Activated T-cell treated with anti-CD3 and anti-CD28 coated beads for 1 hour (primary cell): ENCODE measurements around the gene NPAT.
A peak's percentile ranks its signal among the peaks of the same experiment; 100 is the strongest.

ENCODE experiments used
- DNase-seq: peaks from one replicate; pipeline ENCODE4 v3.0.0-alpha.2; 2020; ENCODE audit warnings: low read depth

The NPAT gene

DNA sequence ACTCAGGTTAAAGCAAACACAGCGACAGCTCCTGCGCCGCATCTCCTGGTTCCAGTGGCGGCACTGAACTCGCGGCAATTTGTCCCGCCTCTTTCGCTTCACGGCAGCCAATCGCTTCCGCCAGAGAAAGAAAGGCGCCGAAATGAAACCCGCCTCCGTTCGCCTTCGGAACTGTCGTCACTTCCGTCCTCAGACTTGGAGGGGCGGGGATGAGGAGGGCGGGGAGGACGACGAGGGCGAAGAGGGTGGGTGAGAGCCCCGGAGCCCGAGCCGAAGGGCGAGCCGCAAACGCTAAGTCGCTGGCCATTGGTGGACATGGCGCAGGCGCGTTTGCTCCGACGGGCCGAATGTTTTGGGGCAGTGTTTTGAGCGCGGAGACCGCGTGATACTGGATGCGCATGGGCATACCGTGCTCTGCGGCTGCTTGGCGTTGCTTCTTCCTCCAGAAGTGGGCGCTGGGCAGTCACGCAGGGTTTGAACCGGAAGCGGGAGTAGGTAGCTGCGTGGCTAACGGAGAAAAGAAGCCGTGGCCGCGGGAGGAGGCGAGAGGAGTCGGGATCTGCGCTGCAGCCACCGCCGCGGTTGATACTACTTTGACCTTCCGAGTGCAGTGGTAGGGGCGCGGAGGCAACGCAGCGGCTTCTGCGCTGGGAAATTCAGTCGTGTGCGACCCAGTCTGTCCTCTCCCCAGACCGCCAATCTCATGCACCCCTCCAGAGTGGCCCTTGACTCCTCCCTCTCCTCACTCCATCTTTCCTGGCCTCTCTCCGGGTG is at the start of gene NPAT, which contains the start of gene ATM:
Gene NPAT (minus strand): TSS at position 65 of the 774 bp plus-strand sequence. CDS start 102 bp downstream, outside the sequence.
Gene ATM (plus strand): TSS at position 494 of the 774 bp plus-strand sequence. CDS start 4,558 bp downstream, outside the sequence.
- DNase-seq: peak; percentile 96

DNA sequence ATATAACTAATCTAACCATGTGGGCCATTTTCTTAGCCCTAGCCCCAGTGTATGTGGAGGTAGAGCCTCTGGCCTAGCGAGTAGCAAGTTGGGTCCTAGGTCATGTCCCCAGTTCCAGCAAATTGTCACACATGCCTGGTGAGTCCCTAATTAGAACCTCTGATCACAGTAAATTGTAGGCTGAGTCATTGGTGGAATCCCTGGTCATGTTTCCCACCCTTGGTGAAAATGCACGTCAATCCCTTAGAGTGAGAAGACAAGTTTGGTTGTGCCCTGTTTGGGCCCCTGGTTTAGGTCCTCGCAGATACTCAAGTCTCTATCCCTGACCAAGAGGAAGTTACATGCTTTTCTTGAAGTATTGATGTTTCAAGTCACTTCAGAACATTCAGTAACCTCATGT is 47.1 kb upstream of the NPAT start:
- no peak for DNase-seq

DNA sequence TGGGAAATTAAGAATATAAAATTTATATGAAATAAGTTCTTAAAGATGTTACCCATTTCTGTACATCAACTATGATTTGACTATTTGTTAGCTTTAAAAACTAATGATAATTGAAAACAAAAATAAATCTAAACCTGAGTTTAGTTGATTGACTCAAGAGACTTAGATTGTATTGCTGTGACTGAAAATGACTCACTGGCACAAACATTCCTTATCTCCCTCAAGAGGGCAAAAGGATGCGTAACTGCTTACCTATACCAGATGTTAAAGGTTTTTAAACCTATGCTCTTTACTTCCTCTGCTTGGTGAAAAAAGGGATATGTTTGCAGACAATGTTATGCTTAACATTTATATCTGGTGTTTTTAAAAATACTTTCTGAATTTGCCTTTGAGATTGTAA is 30.7 kb upstream of the NPAT start:
- no peak for DNase-seq

DNA sequence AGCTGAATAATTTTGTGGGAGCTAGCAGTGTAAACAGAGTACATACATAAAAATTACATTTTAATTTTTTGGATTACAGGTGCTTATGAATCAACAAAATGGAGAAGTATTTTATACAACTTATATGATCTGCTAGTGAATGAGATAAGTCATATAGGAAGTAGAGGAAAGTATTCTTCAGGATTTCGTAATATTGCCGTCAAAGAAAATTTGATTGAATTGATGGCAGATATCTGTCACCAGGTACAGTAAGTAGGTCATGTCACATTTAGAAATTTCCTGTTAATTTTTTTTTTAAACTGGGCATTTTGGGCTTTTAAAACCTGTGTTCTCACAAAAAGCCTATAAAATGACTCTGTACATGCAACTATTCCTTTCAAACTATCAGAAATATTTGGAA is 24.4 kb upstream of the NPAT start:
- no peak for DNase-seq

DNA sequence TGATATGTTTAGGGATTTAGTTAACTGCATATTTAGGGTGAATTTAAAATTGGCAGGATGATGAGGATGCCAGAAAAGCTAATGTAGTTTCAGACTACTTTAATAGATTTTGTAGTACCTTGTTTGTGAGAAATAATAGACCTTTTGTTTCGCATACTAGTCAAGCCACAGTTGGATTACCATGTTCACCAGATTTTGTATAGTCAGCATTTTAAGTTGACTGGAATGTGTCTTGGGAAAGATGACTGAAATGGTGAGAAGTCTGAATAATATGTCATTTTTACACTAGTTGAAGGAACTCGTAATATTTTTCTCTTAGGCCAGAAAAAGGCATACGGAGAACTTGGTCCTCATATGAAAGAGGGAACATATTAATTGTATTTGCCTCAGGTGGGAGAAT is 23.9 kb upstream of the NPAT start:
- DNase-seq: no peak

DNA sequence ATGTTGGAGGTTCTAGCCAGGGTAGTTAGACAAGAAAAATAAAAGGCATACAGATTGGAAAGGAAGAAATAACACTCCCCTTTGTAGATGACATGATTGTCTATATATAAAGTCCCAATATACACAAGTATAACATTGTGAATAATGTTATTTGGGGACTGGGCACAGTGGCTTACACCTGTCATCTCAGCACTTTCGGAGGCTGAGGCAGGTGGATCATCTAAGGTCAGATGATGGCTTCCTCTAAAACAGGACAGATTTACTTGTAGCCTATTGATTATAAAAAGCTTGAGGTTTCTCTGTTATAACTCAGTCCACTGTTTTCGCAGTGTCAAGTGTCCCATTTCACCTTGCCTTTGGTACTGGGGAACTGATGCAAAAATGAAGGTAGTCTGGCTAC is 20.0 kb upstream of the NPAT start:
- DNase-seq: no peak

DNA sequence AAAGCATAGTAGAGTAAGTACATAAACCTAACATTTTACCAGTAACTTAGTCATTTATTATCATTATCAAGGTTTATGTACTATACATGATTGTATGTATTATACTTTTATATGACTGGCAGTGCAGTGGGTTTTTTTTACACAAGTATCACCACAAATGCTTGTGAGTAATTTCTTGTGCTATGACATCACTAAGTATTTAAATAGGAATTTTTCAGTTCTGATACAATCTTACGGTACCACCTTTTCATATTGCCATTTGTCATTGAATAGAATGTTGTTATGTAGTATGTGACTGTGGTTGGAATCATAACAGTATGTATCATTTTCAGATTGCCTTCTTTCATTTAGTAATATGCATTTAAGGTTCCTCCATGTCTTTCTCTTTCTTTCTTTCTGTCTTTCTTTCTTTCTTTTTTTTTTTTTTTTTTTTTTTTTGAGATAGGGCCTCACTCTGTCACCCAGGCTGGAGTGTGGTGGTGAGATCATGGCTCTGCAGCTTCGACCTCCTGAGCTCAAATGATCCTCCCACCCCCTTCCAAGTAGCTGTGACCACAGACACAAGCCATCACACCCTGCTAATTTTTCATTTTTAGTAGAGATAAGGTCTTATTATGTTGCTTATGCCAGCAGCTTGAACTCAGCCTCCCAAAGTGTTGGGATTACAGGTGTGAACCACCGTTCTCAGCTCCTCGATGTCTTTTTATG is 19.0 kb upstream of the NPAT start:
- no peak for DNase-seq

DNA sequence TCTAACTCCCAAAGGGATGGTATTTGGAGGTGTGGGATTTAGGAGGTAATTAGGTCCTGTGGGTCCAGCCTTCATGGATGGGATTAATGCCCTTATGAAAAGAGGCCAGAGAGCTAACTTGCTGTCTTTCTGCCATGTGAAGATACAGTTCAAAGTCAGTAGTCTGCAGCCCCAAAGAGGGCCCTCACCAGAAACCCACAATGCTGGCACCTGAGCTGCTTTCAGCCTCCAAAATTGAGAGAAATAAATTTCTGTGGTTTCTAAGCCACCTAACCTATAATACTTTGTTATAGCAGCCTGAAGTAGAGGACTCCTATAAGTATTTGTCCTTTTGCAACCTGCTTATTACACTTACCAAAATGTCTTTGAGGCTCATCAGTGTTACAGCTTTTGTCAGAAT is 16.6 kb upstream of the NPAT start:
- DNase-seq: no peak

DNA sequence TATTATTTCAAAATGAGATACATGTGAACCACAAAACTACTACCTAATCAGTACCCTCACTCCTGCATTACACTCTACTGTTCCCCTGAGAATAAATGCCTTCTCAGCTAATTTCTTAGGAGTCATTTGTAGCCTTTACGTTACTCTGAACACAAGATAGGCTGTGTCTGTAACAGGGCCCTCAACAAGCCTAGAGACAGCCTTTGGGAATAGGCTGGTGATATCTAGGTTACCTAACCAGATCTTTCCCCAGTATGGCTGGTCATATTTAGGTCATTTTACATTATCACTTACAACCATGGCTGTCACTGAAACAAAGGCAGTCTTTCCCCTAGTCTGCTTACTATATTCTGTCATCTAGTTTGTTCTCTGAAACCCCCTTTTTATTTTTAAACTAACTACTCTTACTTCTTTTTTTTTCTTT is 14.6 kb upstream of the NPAT start:
- DNase-seq: no peak

DNA sequence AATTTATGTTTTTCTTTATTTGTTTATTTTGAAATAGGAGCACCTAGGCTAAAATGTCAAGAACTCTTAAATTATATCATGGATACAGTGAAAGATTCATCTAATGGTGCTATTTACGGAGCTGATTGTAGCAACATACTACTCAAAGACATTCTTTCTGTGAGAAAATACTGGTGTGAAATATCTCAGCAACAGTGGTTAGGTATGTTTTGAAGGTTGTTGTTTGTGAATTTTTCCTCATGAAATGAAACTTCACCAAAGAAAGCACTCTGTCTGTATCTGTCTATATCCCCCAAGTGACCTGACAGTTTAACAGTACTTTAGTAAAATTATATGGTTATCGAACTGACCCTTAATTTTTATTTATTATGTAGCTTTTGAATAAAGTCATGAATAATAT is 13.2 kb upstream of the NPAT start:
- no peak for DNase-seq

DNA sequence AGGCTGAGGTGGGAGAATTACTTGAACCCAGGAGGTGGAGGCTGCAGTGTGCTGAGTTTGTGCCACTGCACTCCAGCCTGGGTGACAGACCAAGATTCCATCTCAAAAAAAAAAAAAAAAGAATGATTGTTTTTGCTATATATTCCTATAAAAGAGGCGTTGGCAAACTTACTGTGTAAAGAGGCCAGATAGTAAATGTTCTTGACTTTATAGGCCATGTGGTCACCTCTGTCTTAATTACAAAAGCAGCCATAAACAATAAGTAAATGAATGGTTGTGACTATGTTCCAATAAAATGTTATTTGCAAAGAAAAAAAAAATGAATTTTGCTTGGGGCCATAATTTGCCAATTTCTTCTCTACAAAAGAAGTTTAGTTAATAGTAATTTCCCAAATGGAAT is 12.8 kb upstream of the NPAT start:
- DNase-seq: no peak

DNA sequence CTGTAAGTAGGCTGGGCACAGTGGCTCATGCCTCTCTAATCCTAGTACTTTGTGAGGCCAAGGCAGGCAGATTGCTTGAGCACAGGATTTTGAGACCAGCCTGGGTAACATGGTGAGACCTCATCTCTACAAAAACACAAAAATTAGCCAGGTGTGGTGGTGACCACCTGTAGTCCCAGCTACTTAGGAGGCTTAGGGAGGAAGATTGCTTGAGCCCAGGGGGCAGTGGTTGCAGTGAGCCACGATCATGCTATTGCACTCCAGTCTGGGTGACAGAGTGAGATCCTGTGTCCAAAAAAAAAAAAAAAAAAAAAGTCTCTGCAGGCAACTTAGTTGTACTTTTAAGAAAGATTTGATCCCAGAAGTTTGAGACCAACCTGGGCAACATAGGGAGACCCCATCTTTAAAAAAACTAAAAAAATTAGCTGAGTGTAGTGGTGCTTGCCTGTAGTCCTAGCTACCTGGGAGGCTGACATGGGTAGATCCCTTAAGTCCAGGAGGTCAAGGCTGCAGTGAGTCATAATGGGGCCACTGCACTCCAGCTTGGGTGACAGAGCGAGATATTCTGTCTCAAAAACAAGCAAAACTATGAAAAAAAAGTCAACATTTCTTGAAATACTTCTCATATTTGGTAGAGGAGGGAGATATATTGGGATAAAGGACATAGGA is 11.0 kb upstream of the NPAT start:
- no peak for DNase-seq

DNA sequence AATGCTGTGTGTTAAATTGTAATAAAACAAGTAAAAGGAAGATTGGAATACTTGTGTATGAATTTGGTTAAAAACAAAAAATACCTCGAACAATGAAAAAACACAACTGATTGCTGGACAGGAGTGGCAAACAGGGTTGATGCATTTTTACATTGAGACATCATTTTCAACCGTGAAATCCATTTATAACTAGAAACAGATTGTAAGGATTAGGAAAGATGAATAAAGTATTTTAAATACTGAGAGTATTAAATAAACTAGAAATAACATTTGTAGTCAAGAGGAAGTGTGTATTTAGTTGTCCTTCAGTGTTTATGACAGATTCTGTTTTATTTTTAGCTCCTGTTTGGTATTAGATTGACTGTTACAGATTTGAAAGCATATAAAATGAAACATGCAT is 5.8 kb upstream of the NPAT start:
- no peak for DNase-seq

DNA sequence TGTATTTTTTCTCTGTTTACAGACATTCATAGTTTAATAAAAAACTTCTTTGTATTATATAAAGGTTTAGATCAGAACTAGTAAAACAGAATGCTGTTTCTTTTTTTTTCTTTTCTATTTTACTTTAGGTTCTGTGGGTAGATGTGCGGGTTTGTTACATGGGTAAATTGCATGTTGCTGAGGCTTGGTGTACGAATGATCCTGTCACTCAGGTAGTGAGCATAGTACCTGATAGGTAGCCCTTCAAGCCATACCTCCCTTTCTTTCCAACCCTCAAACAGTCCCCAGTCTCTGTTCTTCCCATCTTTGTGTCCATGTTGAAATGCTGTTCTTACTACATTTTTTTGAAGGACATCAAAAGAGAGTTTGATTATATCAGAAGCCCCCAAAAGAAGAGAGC is 3.6 kb upstream of the NPAT start:
- DNase-seq: no peak

DNA sequence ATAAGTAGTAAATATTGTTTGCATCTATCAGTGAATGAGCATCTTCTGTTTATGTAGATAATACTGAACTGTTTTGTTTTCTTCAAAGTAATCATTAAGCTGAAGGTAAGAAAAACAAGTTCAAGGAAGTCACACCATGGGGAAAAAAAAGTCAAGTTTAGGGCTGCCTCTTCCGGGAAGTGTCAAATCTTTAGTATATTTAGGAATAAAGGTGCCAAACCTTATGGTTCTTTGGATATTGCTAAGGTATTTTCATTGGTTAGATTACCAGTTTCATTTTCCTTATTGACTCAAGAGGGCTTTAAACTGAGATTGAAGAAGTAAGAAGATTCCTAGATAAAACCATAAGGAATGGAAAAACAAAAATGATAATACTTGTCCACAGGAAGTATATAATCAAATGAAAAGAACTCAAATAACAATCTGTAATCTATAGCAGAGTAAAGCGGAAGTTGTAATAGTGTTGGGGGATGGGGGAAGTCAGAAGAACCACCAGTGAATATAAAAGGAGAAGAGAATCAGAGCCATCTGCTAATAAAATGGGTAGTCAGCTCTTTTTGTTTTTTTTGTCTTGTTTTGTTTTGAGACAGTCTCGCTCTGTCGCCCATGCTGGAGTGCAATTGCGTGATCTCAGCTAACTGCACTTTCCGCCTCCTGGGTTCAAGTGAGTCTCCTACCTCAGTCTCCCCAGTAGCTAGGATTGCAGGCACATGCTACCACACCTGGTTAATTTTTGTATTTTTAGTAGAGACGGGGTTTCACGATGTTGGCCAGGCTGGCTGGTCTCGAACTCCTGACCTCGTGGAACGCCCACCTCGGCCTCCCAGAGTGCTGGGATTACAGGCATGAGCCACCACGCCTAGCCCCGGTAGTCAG is 2.7 kb upstream of the NPAT start:
- no peak for DNase-seq

DNA sequence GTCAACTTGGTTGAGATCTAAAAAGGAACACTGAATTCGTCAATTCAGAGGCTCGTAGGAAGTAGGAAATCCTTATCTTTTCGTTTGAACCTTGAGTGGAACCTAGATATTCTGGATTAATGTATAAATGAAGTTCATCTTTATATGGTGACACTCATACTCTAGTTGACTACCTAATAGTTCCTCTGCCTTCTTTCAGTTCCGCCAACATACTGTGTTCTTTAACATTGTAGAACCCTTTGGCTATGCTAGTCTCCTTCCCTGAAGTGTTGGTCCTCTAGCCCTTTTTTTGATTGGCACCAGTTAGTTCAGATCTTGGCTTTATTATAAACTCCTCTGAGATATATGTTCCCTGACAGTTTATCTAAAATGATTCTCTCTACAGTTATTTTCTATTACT is 1.9 kb upstream of the NPAT start:
- no peak for DNase-seq

DNA sequence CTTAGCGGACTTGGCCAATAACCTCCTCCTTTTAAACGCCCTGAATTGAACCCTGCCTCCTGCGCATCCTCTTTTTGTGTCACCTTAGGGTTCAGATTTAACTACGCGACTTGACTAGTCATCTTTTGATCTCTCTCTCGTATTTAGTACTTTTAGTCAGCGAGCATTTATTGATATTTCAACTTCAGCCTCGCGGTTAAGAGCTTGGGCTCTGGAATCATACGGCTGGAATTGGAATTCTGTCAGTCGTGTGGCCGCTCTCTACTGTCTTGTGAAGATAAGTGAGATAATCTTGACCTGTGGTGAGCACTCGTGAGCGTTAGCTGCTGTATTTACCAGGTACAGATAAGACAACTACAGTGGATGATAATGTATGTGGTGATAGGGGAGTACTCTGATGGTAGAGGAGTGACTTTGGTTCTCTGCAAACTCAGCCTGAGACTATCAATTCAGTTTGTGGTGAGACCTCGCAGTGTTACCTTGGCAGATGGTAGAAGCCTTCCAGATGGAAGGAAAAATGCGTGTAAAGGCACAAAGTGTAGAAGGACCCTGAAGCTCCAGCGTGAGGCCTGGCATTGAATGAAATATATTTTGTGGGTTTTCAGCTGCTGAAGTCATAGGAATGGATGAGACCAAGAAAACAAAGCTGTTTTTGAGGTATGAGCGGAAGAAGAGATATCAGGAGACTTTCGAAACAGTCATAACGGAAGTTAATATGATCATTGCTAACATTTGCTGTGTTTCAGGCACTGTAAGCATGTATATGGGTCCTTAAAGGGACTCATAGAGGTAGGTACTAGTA is 1.1 kb upstream of the NPAT start:
- no peak for DNase-seq

DNA sequence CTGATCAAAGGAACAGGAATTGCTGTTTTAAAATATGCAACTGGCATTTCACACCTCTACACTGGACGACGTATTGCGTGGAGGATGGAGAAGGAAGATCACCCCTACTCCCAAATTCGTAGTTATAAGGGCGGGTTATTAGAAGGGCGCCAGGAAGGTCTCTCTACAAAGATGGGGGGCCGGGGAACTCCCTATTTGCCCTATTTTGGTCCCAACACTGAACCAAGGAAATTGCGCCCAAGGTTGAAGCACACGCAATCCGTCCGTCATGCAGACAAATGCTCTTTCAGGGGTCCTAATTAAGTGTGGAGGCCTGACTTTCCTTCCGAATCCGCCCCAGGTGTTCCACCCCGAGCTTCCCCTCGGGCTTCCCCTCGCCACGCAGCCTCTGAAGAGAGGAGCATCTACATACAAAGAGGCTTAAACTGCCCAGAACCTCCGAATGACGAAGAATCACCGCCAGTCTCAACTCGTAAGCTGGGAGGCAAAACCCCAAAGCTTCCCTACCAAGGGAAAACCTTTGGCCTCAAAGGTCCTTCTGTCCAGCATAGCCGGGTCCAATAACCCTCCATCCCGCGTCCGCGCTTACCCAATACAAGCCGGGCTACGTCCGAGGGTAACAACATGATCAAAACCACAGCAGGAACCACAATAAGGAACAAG is 396 bp downstream of the NPAT start:
- no peak for DNase-seq

DNA sequence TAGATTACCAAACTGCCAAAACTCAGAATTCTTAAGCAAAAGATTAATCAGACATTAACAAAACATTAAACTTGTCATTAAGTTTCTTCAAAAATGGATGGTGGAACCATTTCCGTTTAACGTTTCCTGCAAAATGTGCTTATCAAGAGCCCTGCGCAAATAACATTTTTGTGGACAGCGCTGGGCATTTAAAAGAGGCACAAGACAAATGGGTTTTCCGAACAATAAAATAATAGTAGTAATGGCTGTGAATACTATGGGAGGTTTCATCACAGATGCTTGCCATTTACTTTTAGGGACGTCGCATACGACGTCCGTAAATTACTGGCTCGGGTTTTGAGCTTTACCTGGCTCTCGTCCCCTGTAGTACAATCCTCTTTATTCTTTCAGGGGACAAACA is 1.1 kb downstream of the NPAT start:
- no peak for DNase-seq

DNA sequence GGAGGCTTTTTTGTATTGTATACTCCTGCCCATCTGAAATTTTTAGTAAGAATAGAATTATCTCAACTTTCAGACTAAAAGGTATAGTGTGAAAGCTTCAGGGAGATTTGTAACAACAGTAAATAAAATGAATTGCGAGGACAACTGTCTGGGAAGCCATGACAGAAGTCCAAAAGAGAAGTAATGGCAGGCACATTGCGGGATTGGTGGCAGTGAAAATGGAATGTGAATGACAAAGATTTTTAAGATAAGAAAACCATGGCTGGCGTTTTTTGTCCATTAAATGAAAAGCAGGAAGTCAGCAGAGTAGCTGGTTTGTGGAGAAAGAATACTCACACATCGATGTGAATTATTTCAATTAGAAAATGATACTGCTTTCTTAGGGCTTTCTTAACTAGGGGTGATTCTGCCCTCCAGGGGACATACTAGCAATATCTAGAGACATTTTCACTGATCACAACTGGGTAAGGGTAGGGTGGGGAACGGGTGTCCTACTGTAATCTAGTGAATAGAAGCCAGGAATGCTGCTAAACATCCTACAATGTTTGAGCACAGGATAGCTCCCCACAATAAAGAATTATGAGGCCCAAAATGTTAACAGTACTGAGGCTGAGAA is 1.6 kb downstream of the NPAT start:
- no peak for DNase-seq
